ENCODE results near the gene SCLT1.

The SCLT1 gene

GRCh38 chr4:128983771-128984485, 109.4 kb downstream of the SCLT1 start:
- H3K4me3 ChIP-seq (ENCODE audit: low read depth, low read length) = no peak overlapping the region
- no peak for TF ChIP-seq CTCF (IDR thresholded peaks at IDR 0.05; ENCODE audit: low read depth, low read length)

GRCh38 chr4:128981377-128981776, 112.0 kb downstream of the SCLT1 start:
- no peak for TF ChIP-seq CTCF (IDR thresholded peaks at IDR 0.05; ENCODE audit: low read depth, low read length)
- H3K4me3 ChIP-seq (ENCODE audit: low read depth, low read length) = no peak overlapping the region

GRCh38 chr4:128980816-128981326, 112.5 kb downstream of the SCLT1 start:
- no peak for TF ChIP-seq CTCF (IDR thresholded peaks at IDR 0.05; ENCODE audit: low read depth, low read length)
- no peak overlapping the region for H3K4me3 ChIP-seq (ENCODE audit: low read depth, low read length)

- H3K4me3 ChIP-seq (ENCODE audit: low read depth, low read length) = no peak overlapping the region
- no peak for TF ChIP-seq CTCF (IDR thresholded peaks at IDR 0.05; ENCODE audit: low read depth, low read length)
Observed at GRCh38 chr4:128979934-128980333, 113.4 kb downstream of the SCLT1 start.

- H3K4me3 ChIP-seq (ENCODE audit: low read depth, low read length) = no peak overlapping the region
- no peak for TF ChIP-seq CTCF (IDR thresholded peaks at IDR 0.05; ENCODE audit: low read depth, low read length)
Observed at GRCh38 chr4:128978985-128979384, 114.4 kb downstream of the SCLT1 start.

- no peak for TF ChIP-seq CTCF (IDR thresholded peaks at IDR 0.05; ENCODE audit: low read depth, low read length)
- no peak overlapping the region for H3K4me3 ChIP-seq (ENCODE audit: low read depth, low read length)
Observed at GRCh38 chr4:128974136-128974581, 119.2 kb downstream of the SCLT1 start.

- no peak for TF ChIP-seq CTCF (IDR thresholded peaks at IDR 0.05; ENCODE audit: low read depth, low read length)
- no peak overlapping the region for H3K4me3 ChIP-seq (ENCODE audit: low read depth, low read length)
Observed at GRCh38 chr4:128973384-128973783, 120.0 kb downstream of the SCLT1 start.
